Measurements from ENCODE around the gene LIMS3.
"Not testable (repeated sequence)": the region's sequence is repeated elsewhere in the genome, so short reads cannot be mapped to it uniquely, and the experiment has no call there.

Gene LIMS3

DNA sequence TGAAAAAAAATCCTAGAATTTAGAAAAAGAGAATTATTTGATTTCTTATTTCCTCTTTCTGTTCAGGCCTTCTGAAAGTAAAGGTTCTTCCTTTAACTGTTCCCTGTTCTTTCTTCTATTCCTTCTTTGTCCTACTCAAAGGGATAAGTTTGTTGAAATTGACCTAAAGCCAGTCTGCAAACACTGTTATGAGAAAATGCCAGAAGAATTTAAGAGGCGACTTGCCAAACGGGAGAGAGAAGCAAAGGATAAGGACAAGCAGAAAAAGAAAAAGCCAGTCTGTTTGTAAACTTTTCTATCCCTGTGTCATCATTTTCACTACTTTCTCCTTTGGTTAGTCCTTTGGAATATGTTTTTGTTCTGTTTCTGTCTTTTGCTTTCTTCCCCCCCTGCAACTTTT lies 26.0 kb downstream of the LIMS3 start:
- not testable (repeated sequence) for DNase-seq (ENCODE audit: low spot score)

DNA sequence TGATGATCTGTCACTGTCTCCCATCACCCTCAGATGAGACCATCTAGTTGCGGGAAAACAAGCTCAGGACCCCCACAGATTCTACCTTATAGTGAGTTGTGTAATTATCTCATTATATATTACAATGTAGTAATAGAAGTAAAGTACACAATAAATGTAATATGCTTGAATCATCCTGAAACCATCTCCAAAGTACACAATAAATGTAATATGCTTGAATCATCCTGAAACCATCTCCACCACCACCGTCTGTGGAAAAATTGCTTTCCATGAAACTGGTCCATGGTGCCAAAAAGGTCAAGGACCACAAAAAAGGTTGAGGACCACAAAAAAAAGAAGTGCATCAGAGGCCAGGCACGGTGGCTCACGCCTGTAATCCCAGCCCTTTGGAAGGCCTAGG lies 29.3 kb downstream of the LIMS3 start:
- DNase-seq (ENCODE audit: low spot score): not testable (repeated sequence)

DNA sequence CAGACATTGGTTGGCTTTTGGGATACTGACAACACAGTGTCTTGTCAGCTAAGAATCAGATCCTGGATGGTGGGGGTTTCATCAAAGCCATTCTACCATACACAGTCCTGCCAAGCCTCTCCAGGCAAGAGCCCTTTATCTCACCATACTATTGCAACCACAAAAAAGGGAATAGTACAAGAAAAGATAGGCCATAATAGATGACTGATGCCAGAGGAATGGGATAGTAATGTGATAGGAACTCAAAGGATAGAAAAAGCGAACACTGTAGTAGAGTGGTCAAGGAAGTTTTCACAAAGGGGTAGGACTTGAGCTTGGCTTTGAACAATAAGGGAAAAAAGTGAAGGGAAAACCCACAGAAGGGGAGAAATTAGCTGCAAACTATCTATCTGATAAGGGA lies 30.7 kb downstream of the LIMS3 start:
- not testable (repeated sequence) for DNase-seq (ENCODE audit: low spot score)

DNA sequence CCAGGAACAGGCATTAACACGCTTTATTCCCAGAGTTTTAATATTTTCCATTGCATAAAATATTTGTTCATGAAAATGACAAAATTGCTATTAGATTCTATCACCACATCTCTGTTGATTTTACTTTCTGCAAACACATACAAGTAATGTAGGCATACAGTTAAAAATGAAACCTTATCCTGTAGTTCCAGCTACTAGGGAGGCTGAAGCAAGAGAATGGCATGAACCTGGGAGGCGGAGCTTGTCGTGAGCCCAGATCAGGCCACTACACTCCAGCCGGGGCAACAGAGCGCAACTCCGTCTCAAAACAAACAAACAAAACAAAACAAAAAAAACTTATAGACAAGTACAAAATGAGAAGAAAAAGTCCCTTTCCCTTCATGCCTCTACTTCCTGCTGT lies 38.0 kb downstream of the LIMS3 start:
- DNase-seq (ENCODE audit: low spot score): not testable (repeated sequence)

DNA sequence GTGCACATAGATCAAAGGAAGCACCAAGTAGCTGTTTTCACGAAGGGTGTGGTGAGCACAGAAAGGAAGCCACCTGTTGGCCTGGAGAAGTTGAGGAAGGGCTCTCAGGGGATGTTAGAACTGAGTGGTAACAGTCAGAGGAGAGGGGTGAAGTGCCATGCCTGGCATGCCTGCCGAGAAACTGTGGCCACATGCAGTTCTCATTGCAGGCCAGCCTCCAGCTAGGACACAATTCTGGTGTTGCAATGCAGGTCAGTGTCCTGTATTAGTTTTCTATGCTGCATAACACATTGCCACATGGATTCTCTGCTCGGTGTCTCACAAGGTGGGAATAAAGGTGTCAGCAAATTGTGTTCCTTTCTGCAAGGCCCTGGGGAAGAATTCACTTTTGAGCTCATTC lies 46.9 kb downstream of the LIMS3 start:
- DNase-seq (ENCODE audit: low spot score): not testable (repeated sequence)

DNA sequence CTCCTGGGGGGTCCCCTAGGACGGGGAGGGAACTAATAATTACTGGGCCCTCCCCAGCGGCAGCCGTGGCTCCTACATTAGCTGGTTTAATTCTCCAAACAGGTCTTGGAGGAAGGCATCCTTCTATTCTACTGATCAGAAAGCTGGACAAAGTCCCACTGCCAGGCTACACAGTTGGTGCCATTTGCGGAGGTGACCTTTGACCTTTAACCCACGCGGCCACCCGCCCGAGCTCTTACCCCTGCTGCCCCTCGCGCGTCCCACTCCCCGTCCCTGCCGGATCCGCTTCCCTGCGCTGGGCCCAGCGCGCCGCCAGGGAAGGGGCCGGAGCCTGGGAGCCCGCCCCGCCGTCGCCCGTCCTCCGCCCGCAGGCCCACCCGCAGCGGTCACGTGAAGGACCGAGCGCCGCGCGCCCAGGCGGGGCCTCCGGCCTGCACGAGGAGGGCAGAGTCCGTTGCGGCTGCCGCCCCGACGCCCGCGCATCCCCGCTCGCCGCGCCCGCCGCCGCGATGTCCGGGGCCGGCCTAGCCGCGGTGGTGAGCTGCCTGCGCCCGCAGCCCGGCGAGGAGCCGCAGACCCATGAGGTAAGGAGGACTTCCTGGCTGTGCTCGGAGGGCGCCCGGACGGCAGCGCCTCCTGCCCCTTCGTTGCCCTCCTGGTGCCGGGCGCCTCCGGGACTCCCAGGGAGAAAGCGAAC lies 48.9 kb downstream of the LIMS3 start:
- not testable (repeated sequence) for DNase-seq (ENCODE audit: low spot score)

DNA sequence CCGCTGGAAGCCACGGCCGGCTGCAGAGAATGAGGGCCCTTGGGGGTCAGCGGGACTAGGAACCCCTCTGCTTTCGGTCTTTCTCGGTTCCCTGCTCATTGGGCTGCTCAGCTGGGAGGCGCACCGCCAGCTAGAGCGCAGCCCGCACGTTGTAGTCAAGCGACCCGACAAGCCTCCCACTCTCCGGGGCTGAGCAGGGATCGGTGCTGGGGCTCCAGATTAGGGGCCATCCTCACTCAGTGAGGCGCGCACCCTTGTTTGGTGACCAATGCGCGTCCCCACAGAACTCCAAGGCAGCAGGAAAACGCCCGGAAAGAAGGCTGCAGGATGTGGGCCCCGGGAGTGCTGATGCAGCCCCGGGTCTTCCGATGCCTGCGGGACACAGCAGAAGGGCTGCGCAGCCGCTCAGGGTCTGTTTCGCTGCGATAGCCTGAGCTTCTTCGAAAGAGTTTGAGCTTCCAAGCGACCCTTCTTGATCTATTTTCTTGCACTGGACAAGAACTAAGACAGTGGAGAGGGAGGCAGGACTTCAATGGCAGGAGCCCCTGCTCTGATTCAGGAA lies 49.6 kb downstream of the LIMS3 start:
- DNase-seq (ENCODE audit: low spot score): not testable (repeated sequence)

DNA sequence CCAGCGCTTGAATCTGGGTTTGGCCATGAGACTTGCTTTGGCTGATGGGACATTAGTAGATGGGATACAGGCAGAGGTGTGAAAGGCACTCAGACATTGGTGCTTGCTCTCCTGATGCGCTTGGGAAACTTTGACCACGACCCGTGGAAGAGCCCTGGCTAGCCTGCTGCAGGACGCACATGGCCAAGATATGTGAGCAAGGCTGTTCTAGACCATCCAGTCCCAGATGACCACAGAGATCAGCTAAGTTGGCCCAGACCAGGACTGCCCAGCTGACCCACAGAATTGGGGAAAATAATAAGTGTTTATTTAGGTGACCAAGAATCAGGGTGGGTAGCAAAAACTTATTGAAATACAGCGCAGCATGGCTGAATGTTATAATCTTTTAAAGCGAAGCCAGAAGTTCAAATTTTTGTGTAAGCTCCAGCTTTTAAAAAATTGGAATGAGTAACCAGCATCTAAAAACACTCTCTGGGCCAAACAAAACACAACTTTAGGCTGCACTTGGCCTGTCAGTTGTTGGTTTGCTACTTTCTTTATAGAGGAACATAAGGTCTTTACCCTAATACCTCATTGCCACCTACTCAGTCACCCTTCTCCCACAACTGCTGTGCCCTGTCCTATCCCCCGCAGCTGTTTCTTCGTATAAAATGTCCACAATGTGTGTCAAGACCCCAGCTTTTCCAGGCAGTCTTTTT lies 51.8 kb downstream of the LIMS3 start:
- not testable (repeated sequence) for DNase-seq (ENCODE audit: low spot score)

DNA sequence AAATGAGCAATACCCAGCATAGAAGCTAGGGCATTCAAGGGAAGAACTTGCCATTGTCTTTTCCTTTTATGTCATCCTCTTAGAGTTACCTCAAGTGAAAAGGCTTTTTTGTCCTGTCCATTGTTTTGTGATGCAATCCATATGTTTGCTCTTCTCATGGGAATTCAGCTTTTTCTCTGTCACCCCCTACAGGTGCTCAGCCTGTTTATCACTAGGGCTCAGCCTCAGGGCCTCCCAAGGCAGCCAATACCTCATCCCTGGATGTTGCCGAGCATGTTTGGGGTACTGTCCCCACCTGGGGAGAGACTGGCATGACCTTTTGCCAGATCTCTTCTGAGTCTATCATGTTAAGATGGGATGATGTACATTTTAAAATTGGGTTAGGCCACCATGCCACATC lies 65.5 kb downstream of the LIMS3 start:
- not testable (repeated sequence) for DNase-seq (ENCODE audit: low spot score)

DNA sequence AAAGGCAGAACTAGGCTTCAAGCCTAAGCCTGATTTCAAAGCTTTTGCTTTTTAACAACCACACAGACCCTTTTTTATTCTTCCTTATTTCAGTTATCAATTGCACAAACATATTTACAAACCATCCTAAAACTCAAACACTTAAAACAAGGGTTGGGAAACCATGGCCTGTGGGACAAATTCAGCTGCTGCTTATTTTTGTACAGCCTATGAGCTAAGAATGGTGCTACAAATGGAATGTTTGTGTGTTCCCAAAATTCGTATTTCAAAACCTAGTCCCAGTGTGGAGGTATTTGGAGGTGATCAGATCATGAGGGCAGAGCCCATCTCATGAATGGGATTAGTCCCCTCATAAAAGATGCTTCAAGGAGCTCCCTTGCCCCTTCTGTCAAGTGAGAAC lies 67.0 kb downstream of the LIMS3 start:
- DNase-seq (ENCODE audit: low spot score): not testable (repeated sequence)

DNA sequence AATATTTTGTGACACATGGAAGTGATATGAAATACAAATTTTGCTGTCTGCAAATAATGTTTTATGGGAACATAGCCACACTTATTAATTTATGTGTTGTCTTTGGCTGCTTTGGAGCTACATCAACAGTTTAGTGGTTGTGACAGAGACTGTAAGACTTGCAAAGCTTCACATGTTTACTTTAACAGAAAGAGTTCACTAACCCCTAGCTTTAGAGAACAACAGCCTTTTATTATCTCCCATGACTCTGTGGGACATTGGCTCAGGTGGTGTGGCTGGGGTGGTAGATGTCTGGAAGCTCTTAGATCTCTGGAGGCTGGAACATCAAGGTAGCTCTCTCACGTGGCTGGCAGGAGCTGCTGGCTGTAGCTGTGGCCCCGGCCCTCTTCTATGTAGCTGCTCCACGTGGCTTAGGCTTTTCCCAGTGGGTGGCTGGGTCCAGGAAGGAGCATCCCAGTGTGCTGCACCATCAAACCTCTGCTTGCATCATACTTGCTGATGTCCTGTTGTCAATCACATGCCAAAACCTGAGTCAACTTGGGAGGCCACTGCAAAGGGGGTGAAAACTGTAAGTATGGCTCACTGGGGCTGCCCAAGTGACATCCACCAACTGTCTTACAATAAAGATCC lies 67.7 kb downstream of the LIMS3 start:
- DNase-seq (ENCODE audit: low spot score): not testable (repeated sequence)

DNA sequence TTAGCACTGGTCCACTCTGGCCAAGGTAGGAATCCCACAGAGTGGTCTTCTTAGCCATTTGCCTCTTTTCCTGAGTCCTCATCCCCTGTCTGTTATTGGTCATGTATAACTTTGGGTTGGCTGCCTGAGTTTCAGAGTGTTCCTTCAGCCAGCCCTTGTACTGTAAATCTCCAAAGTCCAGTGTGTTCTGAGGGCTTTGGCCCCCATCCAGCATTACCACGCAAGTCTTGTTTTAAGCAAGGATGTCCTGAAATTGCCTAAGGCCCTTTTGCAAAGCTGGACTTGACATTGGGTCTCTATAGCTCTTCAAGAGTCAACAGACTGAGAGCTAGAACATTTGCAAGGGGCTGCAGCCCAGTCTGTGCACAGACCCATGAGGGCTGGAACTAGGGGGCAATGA lies 68.4 kb downstream of the LIMS3 start:
- DNase-seq (ENCODE audit: low spot score): not testable (repeated sequence)

DNA sequence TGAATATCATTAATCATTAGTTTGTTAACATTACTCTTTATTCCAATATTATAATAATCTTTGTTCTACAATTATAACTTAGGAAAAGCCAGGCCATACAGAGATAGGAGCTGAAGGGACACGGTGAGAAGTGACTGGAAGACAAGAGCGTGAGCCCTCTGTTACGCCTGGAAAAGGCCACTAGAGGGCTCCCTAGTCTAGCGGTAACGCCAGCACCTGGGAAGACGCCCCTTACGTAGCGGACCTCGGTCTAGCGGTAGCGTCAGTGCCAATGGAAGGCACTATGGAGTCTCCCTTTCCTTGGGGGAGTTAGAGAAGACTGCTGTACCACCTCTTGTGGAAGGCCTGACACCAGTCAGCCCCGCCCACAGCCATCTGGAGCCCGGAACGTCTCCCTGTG lies 71.4 kb downstream of the LIMS3 start:
- not testable (repeated sequence) for DNase-seq (ENCODE audit: low spot score)

DNA sequence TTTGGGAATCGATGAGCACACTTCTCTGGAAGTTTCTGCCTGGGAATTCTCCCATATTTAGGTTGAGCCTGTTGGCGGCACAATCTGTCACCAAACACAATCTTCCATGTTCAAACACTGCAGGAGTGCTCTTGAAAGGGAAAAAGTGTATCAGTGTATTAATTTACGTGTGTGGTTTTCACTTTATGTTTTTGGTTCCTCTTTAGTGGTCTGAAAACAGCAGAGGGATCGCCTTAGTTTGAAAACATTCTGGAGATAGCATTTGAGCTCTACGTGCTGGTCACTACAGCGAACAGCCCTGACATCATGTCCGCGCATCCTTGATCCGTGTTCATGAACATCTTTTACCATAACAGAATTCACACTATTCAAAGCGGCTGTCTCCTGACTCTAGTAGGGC lies 73.2 kb downstream of the LIMS3 start:
- DNase-seq (ENCODE audit: low spot score): not testable (repeated sequence)

Measured in pons (tissue), 1 donor.